ENCODE data around the gene CERT1.
"Not testable (repeated sequence)": the region's sequence is repeated elsewhere in the genome, so short reads cannot be mapped to it uniquely, and the experiment has no call there.

Gene CERT1

DNA sequence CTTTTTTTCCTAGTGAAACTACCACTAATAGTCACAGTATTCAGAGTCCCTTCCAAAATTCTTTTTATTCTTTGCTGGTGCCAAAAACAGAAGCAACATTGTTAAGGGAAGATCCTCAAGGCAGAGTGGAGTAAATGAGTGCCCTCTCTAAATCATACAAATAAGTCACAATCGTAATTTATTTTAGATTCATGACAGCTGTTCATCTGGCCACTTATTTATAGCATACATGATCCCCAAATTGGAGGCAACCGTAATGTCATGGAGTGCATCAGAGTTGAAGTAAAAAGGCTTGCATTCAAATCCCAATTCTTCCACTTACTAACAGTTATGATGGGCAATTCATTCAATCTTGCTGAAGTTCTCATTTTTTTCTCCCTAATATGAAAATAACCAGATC lies 33.7 kb upstream of the CERT1 start:
- Histone ChIP-seq H3K9ac (ENCODE audit: low read length in 2 of 2) (no peak overlapping the region), H3K36me3 (ENCODE audit: control insufficient read depth in 2 of 2, insufficient read depth in 2 of 2, low read length in 2 of 2) (no peaks in the 10 kb centered on the region), H3K4me3 (ENCODE audit: low read length in 2 of 2) (no peak overlapping the region), H3K27me3 (ENCODE audit: control insufficient read depth in 1 of 2, insufficient read depth in 2 of 2, low read length in 2 of 2) (no peaks in the 10 kb centered on the region), H3K27ac (ENCODE audit: low read length) (no peak overlapping the region), H3K9me3 (ENCODE audit: control insufficient read depth in 2 of 2, low read length in 2 of 2) (no peaks in the 10 kb centered on the region), H3K4me1 (ENCODE audit: control insufficient read depth, insufficient read depth, low read length) (no peaks in the 10 kb centered on the region)

DNA sequence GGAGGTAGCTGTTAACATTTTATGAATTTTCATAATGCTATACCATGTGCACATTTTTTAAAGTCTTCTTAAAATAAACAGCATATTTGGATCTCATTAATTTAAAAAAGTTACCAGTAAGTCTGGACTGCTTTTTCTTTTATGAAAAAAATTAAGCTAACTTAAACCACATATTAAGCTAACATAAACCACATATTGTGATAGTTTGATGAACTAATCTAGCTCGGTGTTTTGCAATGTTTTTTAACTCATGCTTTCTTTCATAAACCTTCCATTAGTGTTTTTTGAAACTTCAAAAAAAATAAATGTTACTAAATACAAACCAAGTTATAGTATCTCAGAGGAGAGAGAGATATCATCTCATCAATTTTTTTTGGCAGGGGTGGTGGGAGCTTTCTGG lies 26.8 kb upstream of the CERT1 start:
- no peaks in the 10 kb centered on the region for H3K4me1 ChIP-seq (ENCODE audit: control insufficient read depth, insufficient read depth, low read length)
- H3K9ac ChIP-seq (ENCODE audit: low read length in 2 of 2): no peak overlapping the region
- no peaks in the 10 kb centered on the region for H3K27me3 ChIP-seq (ENCODE audit: control insufficient read depth in 1 of 2, insufficient read depth in 2 of 2, low read length in 2 of 2)
- no peak overlapping the region for H3K27ac ChIP-seq (ENCODE audit: low read length)
- no peaks in the 10 kb centered on the region for H3K36me3 ChIP-seq (ENCODE audit: control insufficient read depth in 2 of 2, insufficient read depth in 2 of 2, low read length in 2 of 2)
- H3K4me3 ChIP-seq (ENCODE audit: low read length in 2 of 2): no peak overlapping the region
- H3K9me3 ChIP-seq (ENCODE audit: control insufficient read depth in 2 of 2, low read length in 2 of 2): peaks cover 0 to 2% of the 10 kb centered on the region in 2 donors

DNA sequence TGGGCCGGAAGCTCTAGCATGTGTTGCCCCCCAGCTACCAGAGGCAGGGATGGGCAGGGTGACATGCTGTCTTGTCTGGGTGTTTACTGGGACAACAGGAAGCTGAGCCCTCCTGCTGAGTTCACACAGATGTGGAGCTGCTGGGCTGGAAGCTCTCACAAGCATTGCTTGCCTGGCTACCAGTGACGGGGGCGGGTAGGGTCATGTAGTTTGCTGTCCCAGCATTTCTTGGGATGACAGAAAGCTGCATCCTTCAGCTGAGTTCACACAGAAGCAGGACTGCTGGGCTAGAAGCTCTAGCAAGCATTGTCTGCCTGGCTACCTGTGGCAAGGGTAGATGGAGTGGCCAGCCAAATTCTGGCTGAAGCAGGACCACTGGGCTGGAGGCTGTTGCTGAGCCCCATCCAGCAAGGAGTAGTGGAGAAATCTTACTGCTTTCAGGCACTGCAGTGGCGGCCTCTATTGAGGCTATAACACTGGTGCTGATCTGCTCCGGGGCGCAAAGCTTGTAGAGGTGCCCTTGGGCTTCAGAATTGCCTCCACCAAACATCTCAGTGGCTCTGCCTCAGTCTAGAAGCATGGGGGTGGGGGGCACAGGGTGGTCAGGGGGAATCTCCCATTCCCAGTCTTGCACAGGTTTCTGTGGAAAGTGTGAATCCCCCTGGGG lies 25.4 kb upstream of the CERT1 start:
- no peaks in the 10 kb centered on the region for H3K27me3 ChIP-seq (ENCODE audit: control insufficient read depth in 1 of 2, insufficient read depth in 2 of 2, low read length in 2 of 2)
- H3K4me1 ChIP-seq (ENCODE audit: control insufficient read depth, insufficient read depth, low read length): no peaks in the 10 kb centered on the region
- H3K27ac ChIP-seq (ENCODE audit: low read length): no peak overlapping the region
- H3K36me3 ChIP-seq (ENCODE audit: control insufficient read depth in 2 of 2, insufficient read depth in 2 of 2, low read length in 2 of 2): no peaks in the 10 kb centered on the region
- H3K9me3 ChIP-seq (ENCODE audit: control insufficient read depth in 2 of 2, low read length in 2 of 2): peaks cover 0 to 2% of the 10 kb centered on the region in 2 donors
- H3K4me3 ChIP-seq (ENCODE audit: low read length in 2 of 2): no peak overlapping the region
- H3K9ac ChIP-seq (ENCODE audit: low read length in 2 of 2): no peak overlapping the region

DNA sequence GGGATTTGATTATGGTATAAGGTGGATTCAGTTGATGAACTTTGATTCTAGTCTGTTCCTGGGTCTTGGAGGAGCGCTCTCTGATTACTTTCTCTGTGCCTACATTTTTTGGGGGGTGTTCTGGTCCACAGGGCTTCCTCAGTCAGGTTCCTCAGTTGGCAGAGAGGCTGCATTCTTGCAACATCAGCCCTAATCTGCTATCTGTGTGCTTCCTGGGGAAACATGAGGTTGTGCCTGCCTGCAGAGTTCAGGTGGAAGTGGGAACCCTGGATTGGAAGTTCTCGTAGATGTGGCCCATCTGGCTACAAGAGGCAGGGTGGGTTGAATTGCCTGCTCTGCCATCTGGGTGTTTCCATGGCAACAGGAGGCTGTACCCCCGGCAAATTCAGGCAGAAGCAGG lies 24.7 kb upstream of the CERT1 start:
- no peak overlapping the region for H3K4me3 ChIP-seq (ENCODE audit: low read length in 2 of 2)
- H3K27ac ChIP-seq (ENCODE audit: low read length): no peak overlapping the region
- no peak overlapping the region for H3K9ac ChIP-seq (ENCODE audit: low read length in 2 of 2)
- no peaks in the 10 kb centered on the region for H3K36me3 ChIP-seq (ENCODE audit: control insufficient read depth in 2 of 2, insufficient read depth in 2 of 2, low read length in 2 of 2)
- H3K27me3 ChIP-seq (ENCODE audit: control insufficient read depth in 1 of 2, insufficient read depth in 2 of 2, low read length in 2 of 2): no peaks in the 10 kb centered on the region
- H3K4me1 ChIP-seq (ENCODE audit: control insufficient read depth, insufficient read depth, low read length): no peaks in the 10 kb centered on the region
- H3K9me3 ChIP-seq (ENCODE audit: control insufficient read depth in 2 of 2, low read length in 2 of 2): peaks cover 0 to 2% of the 10 kb centered on the region in 2 donors

DNA sequence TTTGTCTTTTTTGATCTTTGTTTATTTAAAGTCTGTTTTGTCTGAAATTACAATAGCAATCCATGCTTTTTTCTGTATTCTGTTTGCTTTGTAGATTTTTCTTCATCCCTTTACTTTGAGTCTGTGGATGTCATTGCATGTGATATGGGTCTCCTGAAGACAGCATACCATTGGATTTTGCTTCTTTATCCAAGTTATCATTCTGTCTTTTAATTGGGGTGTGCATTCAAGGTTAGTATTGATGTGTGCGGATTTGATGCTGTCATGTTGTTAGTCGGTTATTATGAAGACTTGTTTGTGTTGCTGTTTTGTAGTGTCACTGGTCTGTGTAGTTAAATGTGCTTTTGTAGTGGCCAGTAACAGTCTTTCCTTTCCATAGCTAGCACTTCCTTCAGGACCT lies 23.3 kb upstream of the CERT1 start:
- Histone ChIP-seq H3K36me3 (ENCODE audit: control insufficient read depth in 2 of 2, insufficient read depth in 2 of 2, low read length in 2 of 2) (no peaks in the 10 kb centered on the region), H3K4me3 (ENCODE audit: low read length in 2 of 2) (no peak overlapping the region), H3K9me3 (ENCODE audit: control insufficient read depth in 2 of 2, low read length in 2 of 2) (peaks cover 0 to 2% of the 10 kb centered on the region in 2 donors), H3K4me1 (ENCODE audit: control insufficient read depth, insufficient read depth, low read length) (no peaks in the 10 kb centered on the region), H3K27me3 (ENCODE audit: control insufficient read depth in 1 of 2, insufficient read depth in 2 of 2, low read length in 2 of 2) (no peaks in the 10 kb centered on the region), H3K9ac (ENCODE audit: low read length in 2 of 2) (no peak overlapping the region), H3K27ac (ENCODE audit: low read length) (no peak overlapping the region)

DNA sequence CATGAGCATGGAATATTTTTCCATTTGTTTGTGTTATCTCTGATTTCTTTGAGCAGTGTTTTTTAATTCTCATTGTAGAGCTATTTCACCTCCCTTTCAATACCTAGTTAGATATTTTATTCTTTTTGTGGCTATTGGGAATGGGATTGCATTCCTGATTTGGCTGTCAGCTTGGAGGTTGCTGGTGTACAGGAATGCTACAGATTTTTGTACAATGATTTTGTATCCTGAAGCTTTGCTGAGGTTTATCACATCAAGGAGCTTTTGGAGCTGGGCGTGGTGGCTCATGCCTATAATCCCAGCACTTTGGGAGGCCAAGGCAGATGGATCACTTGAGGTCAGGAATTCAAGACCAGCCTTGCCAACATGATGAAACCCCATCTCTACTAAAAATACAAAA lies 22.3 kb upstream of the CERT1 start:
- H3K27me3 ChIP-seq (ENCODE audit: control insufficient read depth in 1 of 2, insufficient read depth in 2 of 2, low read length in 2 of 2); H3K4me3 ChIP-seq (ENCODE audit: low read length in 2 of 2); H3K4me1 ChIP-seq (ENCODE audit: control insufficient read depth, insufficient read depth, low read length); H3K36me3 ChIP-seq (ENCODE audit: control insufficient read depth in 2 of 2, insufficient read depth in 2 of 2, low read length in 2 of 2); H3K27ac ChIP-seq (ENCODE audit: low read length); H3K9ac ChIP-seq (ENCODE audit: low read length in 2 of 2); H3K9me3 ChIP-seq (ENCODE audit: control insufficient read depth in 2 of 2, low read length in 2 of 2): not testable (repeated sequence)

DNA sequence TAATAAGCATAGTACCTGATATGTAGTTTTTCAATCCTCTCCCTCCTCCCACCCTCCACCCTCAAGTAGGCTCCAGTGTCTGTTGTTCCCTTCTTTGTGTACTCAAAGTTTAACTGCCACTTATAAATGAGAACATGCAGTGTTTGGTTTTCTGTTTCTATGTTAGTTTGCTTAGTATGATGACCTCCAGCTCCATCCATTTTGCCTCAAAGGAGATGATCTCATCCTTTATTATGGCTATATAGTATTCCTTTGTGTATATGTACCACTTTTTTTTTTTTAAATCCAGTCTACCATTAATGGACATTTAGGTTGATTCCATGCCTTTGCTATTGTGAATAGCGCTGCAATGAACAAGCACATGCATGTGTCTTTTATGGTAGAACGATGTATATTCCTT lies 20.8 kb upstream of the CERT1 start:
- Histone ChIP-seq H3K27ac (ENCODE audit: low read length) (no peak overlapping the region), H3K36me3 (ENCODE audit: control insufficient read depth in 2 of 2, insufficient read depth in 2 of 2, low read length in 2 of 2) (no peaks in the 10 kb centered on the region), H3K4me3 (ENCODE audit: low read length in 2 of 2) (no peak overlapping the region), H3K9ac (ENCODE audit: low read length in 2 of 2) (no peak overlapping the region), H3K9me3 (ENCODE audit: control insufficient read depth in 2 of 2, low read length in 2 of 2) (peaks cover 0 to 2% of the 10 kb centered on the region in 2 donors), H3K27me3 (ENCODE audit: control insufficient read depth in 1 of 2, insufficient read depth in 2 of 2, low read length in 2 of 2) (no peaks in the 10 kb centered on the region), H3K4me1 (ENCODE audit: control insufficient read depth, insufficient read depth, low read length) (no peaks in the 10 kb centered on the region)

DNA sequence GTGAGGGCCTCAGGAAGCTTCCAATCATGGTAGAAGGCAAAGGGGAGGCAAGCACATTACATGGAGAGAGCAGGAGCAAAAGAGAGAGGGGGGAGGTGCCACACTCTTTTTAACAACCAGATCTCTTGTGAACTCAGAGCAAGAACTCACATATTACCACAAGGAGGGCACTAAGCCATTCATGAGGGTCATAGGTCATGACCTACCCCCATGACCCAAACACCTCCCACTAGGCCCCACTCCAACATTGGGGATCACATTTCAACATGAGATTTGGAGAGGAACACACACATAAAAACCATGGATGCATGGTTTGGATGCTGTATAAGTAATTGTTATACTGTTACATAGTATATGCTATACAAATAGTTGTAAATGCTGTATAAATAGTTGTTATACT lies 17.8 kb upstream of the CERT1 start:
- Histone ChIP-seq H3K27me3 (ENCODE audit: control insufficient read depth in 1 of 2, insufficient read depth in 2 of 2, low read length in 2 of 2) (no peaks in the 10 kb centered on the region), H3K4me3 (ENCODE audit: low read length in 2 of 2) (no peak overlapping the region), H3K9ac (ENCODE audit: low read length in 2 of 2) (no peak overlapping the region), H3K9me3 (ENCODE audit: control insufficient read depth in 2 of 2, low read length in 2 of 2) (no peaks in the 10 kb centered on the region), H3K4me1 (ENCODE audit: control insufficient read depth, insufficient read depth, low read length) (no peaks in the 10 kb centered on the region), H3K36me3 (ENCODE audit: control insufficient read depth in 2 of 2, insufficient read depth in 2 of 2, low read length in 2 of 2) (no peaks in the 10 kb centered on the region), H3K27ac (ENCODE audit: low read length) (no peak overlapping the region)

DNA sequence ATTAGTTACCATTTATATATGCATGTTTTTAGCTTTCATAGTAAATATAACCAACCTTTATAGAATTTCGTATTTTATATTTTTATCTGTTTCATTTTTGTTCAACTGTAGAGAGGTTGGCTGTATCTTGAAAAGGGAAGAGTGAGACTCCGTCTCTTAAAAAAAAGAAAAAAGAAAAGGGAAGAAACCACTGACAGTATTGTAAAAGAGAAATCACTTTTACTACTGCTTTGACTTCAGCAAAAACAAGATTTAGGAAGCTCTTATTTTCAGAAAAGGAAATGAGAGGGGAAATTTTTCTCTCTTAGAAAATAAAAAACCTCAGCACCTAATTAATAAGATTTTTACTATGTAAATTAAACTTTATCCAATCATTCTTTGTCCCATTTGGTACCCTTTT lies 14.6 kb upstream of the CERT1 start:
- no peak overlapping the region for H3K4me3 ChIP-seq (ENCODE audit: low read length in 2 of 2)
- no peaks in the 10 kb centered on the region for H3K4me1 ChIP-seq (ENCODE audit: control insufficient read depth, insufficient read depth, low read length)
- H3K27me3 ChIP-seq (ENCODE audit: control insufficient read depth in 1 of 2, insufficient read depth in 2 of 2, low read length in 2 of 2): no peaks in the 10 kb centered on the region
- peaks cover 0 to 5% of the 10 kb centered on the region in 2 donors for H3K9me3 ChIP-seq (ENCODE audit: control insufficient read depth in 2 of 2, low read length in 2 of 2)
- no peak overlapping the region for H3K27ac ChIP-seq (ENCODE audit: low read length)
- no peaks in the 10 kb centered on the region for H3K36me3 ChIP-seq (ENCODE audit: control insufficient read depth in 2 of 2, insufficient read depth in 2 of 2, low read length in 2 of 2)
- no peak overlapping the region for H3K9ac ChIP-seq (ENCODE audit: low read length in 2 of 2)

DNA sequence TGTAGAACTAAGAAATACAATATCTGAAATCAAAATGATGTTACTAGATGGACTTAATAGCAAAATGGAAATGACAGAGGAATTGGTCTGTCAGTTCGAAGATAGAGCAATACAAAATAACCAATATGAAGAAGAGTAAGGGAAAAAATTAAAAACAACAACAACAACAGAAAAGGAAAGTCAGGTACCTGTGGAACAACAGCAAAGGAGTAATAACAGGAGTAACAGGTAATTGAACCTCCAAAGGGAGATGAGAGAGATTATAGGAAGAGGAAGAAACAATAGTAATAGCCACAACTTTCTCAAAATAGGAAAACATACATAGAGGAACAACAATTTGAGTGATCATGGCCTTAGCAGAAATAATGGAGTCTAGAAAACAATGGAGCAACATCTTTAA lies 13.9 kb upstream of the CERT1 start:
- Histone ChIP-seq H3K4me3 (ENCODE audit: low read length in 2 of 2) (no peak overlapping the region), H3K27ac (ENCODE audit: low read length) (no peak overlapping the region), H3K9me3 (ENCODE audit: control insufficient read depth in 2 of 2, low read length in 2 of 2) (peaks cover 0 to 5% of the 10 kb centered on the region in 2 donors), H3K9ac (ENCODE audit: low read length in 2 of 2) (no peak overlapping the region), H3K36me3 (ENCODE audit: control insufficient read depth in 2 of 2, insufficient read depth in 2 of 2, low read length in 2 of 2) (no peaks in the 10 kb centered on the region), H3K27me3 (ENCODE audit: control insufficient read depth in 1 of 2, insufficient read depth in 2 of 2, low read length in 2 of 2) (no peaks in the 10 kb centered on the region), H3K4me1 (ENCODE audit: control insufficient read depth, insufficient read depth, low read length) (no peaks in the 10 kb centered on the region)

DNA sequence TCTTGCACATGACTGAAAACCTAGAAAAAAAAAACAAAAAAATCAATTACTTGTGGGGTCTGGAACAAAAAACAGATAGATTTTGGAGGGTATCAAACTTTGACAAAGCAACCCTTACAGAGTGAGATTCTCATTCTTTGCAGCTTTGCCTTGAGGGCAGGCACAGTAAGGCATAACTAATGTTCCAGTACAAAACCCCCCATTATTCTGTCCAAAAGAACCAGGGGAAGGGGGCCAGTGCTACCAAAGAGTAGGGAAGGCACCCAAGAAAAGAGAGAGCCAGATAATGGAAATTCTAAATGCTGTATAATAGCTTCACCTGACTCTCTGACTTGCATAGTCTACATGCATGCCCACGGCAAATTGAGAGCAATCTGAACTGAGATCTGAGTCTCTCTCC lies 13.2 kb upstream of the CERT1 start:
- H3K4me3 ChIP-seq (ENCODE audit: low read length in 2 of 2): no peak overlapping the region
- no peaks in the 10 kb centered on the region for H3K27me3 ChIP-seq (ENCODE audit: control insufficient read depth in 1 of 2, insufficient read depth in 2 of 2, low read length in 2 of 2)
- no peak overlapping the region for H3K9ac ChIP-seq (ENCODE audit: low read length in 2 of 2)
- no peaks in the 10 kb centered on the region for H3K4me1 ChIP-seq (ENCODE audit: control insufficient read depth, insufficient read depth, low read length)
- no peak overlapping the region for H3K27ac ChIP-seq (ENCODE audit: low read length)
- no peaks in the 10 kb centered on the region for H3K36me3 ChIP-seq (ENCODE audit: control insufficient read depth in 2 of 2, insufficient read depth in 2 of 2, low read length in 2 of 2)
- peaks cover 0 to 5% of the 10 kb centered on the region in 2 donors for H3K9me3 ChIP-seq (ENCODE audit: control insufficient read depth in 2 of 2, low read length in 2 of 2)
